GM12878 (cell line): ENCODE measurements around the gene CNOT8. TPM values are rescaled to one million over a fixed set of nuclear protein-coding genes. Genes with fewer than 3 reads are reported as not detected.

Source experiments
- ATAC-seq: fragments of 200-7000 bp; cut with Tn5 transposase; 3 replicates; pipeline ENCODE4 v1.9.1; 2020; ENCODE audit warnings: mild to moderate bottlenecking, moderate library complexity
- BruUV-seq: library from RNA; stranded (reverse); fragments of 400-500 nt; replicated peaks from 2 replicates; lab custom pipeline; 2021; lab: Mats Ljungman, UMichigan
- CTCF ChIA-PET: fragments of 300-600 bp; sonication (Branson Sonifier 250); formaldehyde crosslinking; extraction: SDS; loops from one replicate; lab custom pipeline; 2021; ENCODE audit warnings: inconsistent platforms; lab: Yijun Ruan, JAX
- POLR2A ChIA-PET: fragments of 350-600 bp; formaldehyde crosslinking; extraction: SDS; loops from one replicate; lab custom pipeline; 2021; ENCODE audit warnings: inconsistent platforms; lab: Charles Lee
- RAD21 ChIA-PET: fragments of 300-600 bp; sonication (Branson Sonifier 250); formaldehyde crosslinking; loops from one replicate; lab custom pipeline; 2023; ENCODE audit warnings: antibody characterized with exemption; ENCODE audit not compliant: unreplicated experiment; lab: Charles Lee
- SMC1A ChIA-PET: fragments of 300-600 bp; sonication (Branson Sonifier 250); formaldehyde crosslinking; loops from one replicate; lab custom pipeline; 2023; ENCODE audit not compliant: unreplicated experiment, uncharacterized antibody; lab: Charles Lee
- DNase-seq: peaks from one replicate; pipeline ENCODE4 v3.0.0-alpha.2; 2011; ENCODE audit warnings: low read depth, low spot score
- FAIRE-seq: peaks from 3 replicates; lab custom pipeline; 2011; peaks lifted over from hg19 to GRCh38; lab: Jason Lieb, UNC
- H2AFZ ChIP-seq: 2 replicates; pipeline ENCODE4 v1.6.0; 2011; ENCODE audit warnings: low read depth, low read length, control low read depth; ENCODE audit not compliant: control insufficient read depth
- H3K27ac ChIP-seq: 2 replicates; pipeline ENCODE4 v1.5.1; 2011; ENCODE audit warnings: control low read depth; ENCODE audit not compliant: control insufficient read depth, insufficient read depth
- H3K27me3 ChIP-seq, 2 experiments: replicated peaks in 1 of 2; 2 replicates each; pipeline versions ENCODE4 v1.6.0 to v1.6.1; 2011; ENCODE audit warnings: low read length in 1 of 2; ENCODE audit not compliant: control insufficient read depth in 2 of 2, insufficient read depth in 2 of 2
- H3K36me3 ChIP-seq, 2 experiments: 2 replicates each; pipeline ENCODE4 v1.5.1; 2011; ENCODE audit warnings: low read length in 1 of 2; ENCODE audit not compliant: control insufficient read depth in 2 of 2, insufficient read depth in 2 of 2
- H3K4me1 ChIP-seq: 2 replicates; pipeline ENCODE4 v1.6.1; 2011; ENCODE audit warnings: mild to moderate bottlenecking, low read length, moderate library complexity, mixed read lengths; ENCODE audit not compliant: control insufficient read depth, insufficient read depth
- H3K4me2 ChIP-seq: 2 replicates; pipeline ENCODE4 v1.6.0; 2011; ENCODE audit warnings: control low read depth; ENCODE audit not compliant: control insufficient read depth, insufficient read depth
- H3K4me3 ChIP-seq: fragments of 200-600 bp; sonication (generic); 2 replicates; pipeline ENCODE4 v1.5.1; 2016
- H3K79me2 ChIP-seq: 2 replicates; pipeline ENCODE4 v1.6.0; 2011; ENCODE audit warnings: low read length; ENCODE audit not compliant: control insufficient read depth, insufficient read depth
- H3K9ac ChIP-seq: 2 replicates; pipeline ENCODE4 v1.8.0; 2011; ENCODE audit warnings: low read length, control low read depth, mixed read lengths; ENCODE audit not compliant: control insufficient read depth, insufficient read depth
- H3K9me3 ChIP-seq: replicated peaks from 3 replicates; pipeline ENCODE4 v1.5.1; 2011; ENCODE audit warnings: mild to moderate bottlenecking, low read length; ENCODE audit not compliant: control insufficient read depth, insufficient read depth
- H4K20me1 ChIP-seq: 2 replicates; pipeline ENCODE4 v1.6.0; 2011; ENCODE audit not compliant: control insufficient read depth, insufficient read depth
- BACH1 ChIP-seq: fragments of 450-650 bp; IDR thresholded peaks from 2 replicates; pipeline ENCODE4 v1.6.1; 2017; ENCODE audit warnings: mild to moderate bottlenecking, borderline replicate concordance
- BMI1 ChIP-seq: fragments of 450-650 bp; IDR thresholded peaks from 2 replicates; pipeline ENCODE4 v1.6.1; 2016; ENCODE audit warnings: mild to moderate bottlenecking, moderate library complexity, borderline replicate concordance
- CHD2 ChIP-seq: IDR thresholded peaks from 2 replicates; pipeline ENCODE4 v1.6.1; 2011; ENCODE audit warnings: low read depth, low read length, improper control_type of control experiment, borderline replicate concordance
- E2F4 ChIP-seq: IDR thresholded peaks from 2 replicates; pipeline ENCODE4 v1.6.1; 2012; ENCODE audit warnings: low read depth, low read length, improper control_type of control experiment
- EGR1 ChIP-seq, 2 experiments: IDR thresholded peaks; 1 replicate in 1 of 2; 2 replicates in 1 of 2; pipeline ENCODE4 v1.6.1; 2011 to 2012; ENCODE audit warnings: low read depth in 2 of 2, low read length in 2 of 2, borderline replicate concordance in 1 of 2, mild to moderate bottlenecking in 1 of 2, moderate library complexity in 1 of 2
- GATAD2B ChIP-seq: fragments of 450-650 bp; conservative IDR thresholded peaks from 2 replicates; pipeline ENCODE4 v1.6.1; 2017; ENCODE audit warnings: low read depth, mild to moderate bottlenecking, moderate library complexity
- HSF1 ChIP-seq: fragments of 150-350 bp; IDR thresholded peaks from 2 replicates; pipeline ENCODE4 v1.6.1; 2014; ENCODE audit warnings: mild to moderate bottlenecking, low read depth, low read length
- IKZF2 ChIP-seq, 2 experiments: fragments of 450-650 bp; IDR thresholded peaks; 2 replicates each; pipeline ENCODE4 v1.6.1; 2017; ENCODE audit warnings: mild to moderate bottlenecking in 2 of 2, moderate library complexity in 2 of 2
- KDM1A ChIP-seq: fragments of 200-600 bp; sonication (generic); IDR thresholded peaks from 2 replicates; pipeline ENCODE4 v1.6.1; 2016; ENCODE audit warnings: borderline replicate concordance
- POLR2AphosphoS2 ChIP-seq: IDR thresholded peaks from 2 replicates; pipeline ENCODE4 v1.6.1; 2011; ENCODE audit warnings: low read depth, mild to moderate bottlenecking, low read length, improper control_type of control experiment, moderate library complexity
- RBBP5 ChIP-seq: fragments of 200-600 bp; sonication (generic); conservative IDR thresholded peaks from 2 replicates; pipeline ENCODE4 v1.6.1; 2016
- SMAD5 ChIP-seq: IDR thresholded peaks from 2 replicates; pipeline ENCODE4 v1.6.1; 2016; ENCODE audit warnings: antibody characterized with exemption, low read depth
- SPI1 ChIP-seq: IDR thresholded peaks from 2 replicates; pipeline ENCODE4 v1.6.1; 2011; ENCODE audit warnings: low read depth, mild to moderate bottlenecking, low read length, moderate library complexity, borderline replicate concordance; ENCODE audit not compliant: insufficient read depth
- SUPT20H ChIP-seq: IDR thresholded peaks from 2 replicates; pipeline ENCODE4 v1.6.1; 2011; ENCODE audit warnings: low read depth, mild to moderate bottlenecking, low read length, moderate library complexity, borderline replicate concordance; ENCODE audit not compliant: control insufficient read depth
- TCF7 ChIP-seq: IDR thresholded peaks from 2 replicates; pipeline ENCODE4 v1.6.1; 2014; ENCODE audit warnings: antibody characterized with exemption, borderline replicate concordance
- USF2 ChIP-seq: IDR thresholded peaks from 2 replicates; pipeline ENCODE4 v1.6.1; 2011; ENCODE audit warnings: low read depth, low read length, improper control_type of control experiment, borderline replicate concordance
- WRNIP1 ChIP-seq: IDR thresholded peaks from 2 replicates; pipeline ENCODE4 v1.6.1; 2011; ENCODE audit warnings: low read depth, low read length, improper control_type of control experiment, borderline replicate concordance
- ZBED1 ChIP-seq: IDR thresholded peaks from 2 replicates; pipeline ENCODE4 v1.6.1; 2016; ENCODE audit warnings: borderline replicate concordance
- ZBTB33 ChIP-seq: fragments of 450-650 bp; IDR thresholded peaks from 2 replicates; pipeline ENCODE4 v1.6.1; 2017; ENCODE audit warnings: mild to moderate bottlenecking
- ZNF24 ChIP-seq: fragments of 450-650 bp; IDR thresholded peaks from 2 replicates; pipeline ENCODE4 v1.6.1; 2017; ENCODE audit warnings: antibody characterized with exemption, mild to moderate bottlenecking
- WGBS: methylation state at CpG from one replicate; pipeline ENCODE4 v1.1.6; 2016; ENCODE audit warnings: low lambda C conversion rate; ENCODE audit not compliant: insufficient replicate concordance, insufficient coverage; ENCODE audit errors: missing lambda C conversion rate; 5-methylcytosine and 5-hydroxymethylcytosine counted together
- in situ Hi-C: fragments of 300-500 bp; cut with MboI; formaldehyde crosslinking; loops from 9 replicates; pipeline ENCODE4 v1.14.3; 2018; ENCODE audit warnings: mixed read lengths
- intact Hi-C: fragments of 100-400 bp; cut with micrococcal nuclease; formaldehyde crosslinking; loops from one replicate; pipeline ENCODE4 v1.14.2; 2022; ENCODE audit not compliant: unreplicated experiment
- polyA plus RNA-seq, 11 experiments: library from polyadenylated mRNA; depleted of rRNA in 4 of 11; unstranded in 6 of 11; stranded (reverse) in 5 of 11; fragments of >200 nt; fragmentation: Nextera tagmentation in 4 of 11; fragmentation: Illumina TruSeq in 1 of 11; extraction: Ambion mirVana in 4 of 11; extraction: Trizol in 1 of 11; gene quantifications; 1 replicate in 1 of 11; 2 replicates in 10 of 11; pipeline versions ENCODE4 v1.2.1 to v1.2.3, GENCODE V29; 2011 to 2016; ENCODE audit warnings: inconsistent platforms in 2 of 11, missing spikeins in 2 of 11, low read depth in 1 of 11
- total RNA-seq, 4 experiments: library from RNA; depleted of rRNA in 3 of 4; stranded (reverse); fragments of >200 nt in 3 of 4; fragmentation: Illumina TruSeq in 1 of 4; extraction: Trizol in 1 of 4; gene quantifications; 2 replicates each; pipeline versions ENCODE4 v1.2.1 to v1.2.3, GENCODE V29; 2013 to 2021

Gene CNOT8
- total and polyA plus RNA-seq, 10 of the 15 experiments (the other 5 are each of a cell fraction or from before 2014, with no cell fraction given) = 13.2 to 57.1 (median 39.0) TPM

- no peaks in the 10 kb centered on the region for H3K4me1 ChIP-seq
- H3K9ac ChIP-seq = no peak overlapping the region
- FAIRE-seq (no peak), ATAC-seq (no peak), DNase-seq (no peak)
- peaks cover 21 to 46% of the 10 kb centered on the region in 2 experiments for H3K36me3 ChIP-seq
- ChIA-PET POLR2A (no interaction called here), CTCF (no interaction called here), RAD21 (no interaction called here), SMC1A (no interaction called here)
- H2AFZ ChIP-seq = no peak overlapping the region
- H3K4me2 ChIP-seq = no peak overlapping the region
- TF ChIP-seq GATAD2B (no peak), IKZF2 (IDR thresholded peaks at IDR 0.05) (no peak), BMI1 (no peak), POLR2AphosphoS2 (no peak), ZBTB33 (no peak), RBBP5 (no peak), TCF7 (no peak), ZBED1 (no peak), HSF1 (no peak), CHD2 (no peak), BACH1 (no peak), SPI1 (no peak), SUPT20H (no peak), USF2 (no peak), ZNF24 (no peak), WRNIP1 (no peak), E2F4 (no peak), SMAD5 (no peak), KDM1A (no peak), EGR1 (IDR thresholded peaks at IDR 0.05; ENCODE audit: borderline replicate concordance in 1 of 2, low read depth in 2 of 2, low read length in 2 of 2) (no peak)
- in situ Hi-C loops = loop anchor here (5.0 kb wide), 1 partner anchor 34 kb away; the partner anchor contains the start of gene FAXDC2
- 98% methylated on average over 6 of the region's 6 CpGs for WGBS
- H3K4me3 ChIP-seq = no peak overlapping the region
- no peaks in the 10 kb centered on the region for H3K79me2 ChIP-seq
- no peak overlapping the region for H3K27ac ChIP-seq
- no peaks in the 10 kb centered on the region for H4K20me1 ChIP-seq
- intact Hi-C loops = no loop called here
- BruUV-seq = no TSS peak
- no peaks in the 10 kb centered on the region for H3K9me3 ChIP-seq
- no peaks in the 10 kb centered on the region for H3K27me3 ChIP-seq
Observed at GRCh38 chr5:154817815-154818214, 40.6 kb upstream of the CNOT8 start.
